ENCODE data around the gene STAC. TPM values are rescaled to one million over a fixed set of nuclear protein-coding genes. Genes with fewer than 3 reads are reported as not detected.

Gene STAC
- total and polyA plus RNA-seq, 10 of the 15 experiments (the other 5 are each of a cell fraction or from before 2014, with no cell fraction given), result 0.07 TPM; not detected in 9

GRCh38 chr3:36546226-36546625, 165.9 kb downstream of the STAC start:
- Histone ChIP-seq H3K4me1 (ENCODE audit: control insufficient read depth, insufficient read depth, low read length) (no peaks in the 10 kb centered on the region), H3K9me3 (replicated peaks; ENCODE audit: control insufficient read depth, insufficient read depth, low read length) (no peaks in the 10 kb centered on the region), H3K9ac (ENCODE audit: control insufficient read depth, insufficient read depth, low read length) (no peak overlapping the region), H3K4me2 (ENCODE audit: control insufficient read depth, insufficient read depth) (no peak overlapping the region), H3K36me3 (ENCODE audit: control insufficient read depth in 2 of 2, insufficient read depth in 2 of 2, low read length in 1 of 2) (no peaks in the 10 kb centered on the region), H3K79me2 (ENCODE audit: control insufficient read depth, insufficient read depth, low read length) (no peaks in the 10 kb centered on the region), H2AFZ (ENCODE audit: control insufficient read depth, low read depth, low read length) (no peak overlapping the region), H3K4me3 (no peak overlapping the region), H3K27ac (ENCODE audit: control insufficient read depth, insufficient read depth) (no peak overlapping the region), H3K27me3 (replicated peaks in 1 of 2; ENCODE audit: control insufficient read depth in 2 of 2, insufficient read depth in 2 of 2, low read length in 1 of 2) (peaks cover 0 to 1% of the 10 kb centered on the region in 2 experiments; a peak in 2 of 4 replicates), H4K20me1 (ENCODE audit: control insufficient read depth, insufficient read depth) (no peaks in the 10 kb centered on the region)
- CTCF ChIA-PET, result no interaction called here
- in situ Hi-C loops (cut with MboI) (no loop called here), intact Hi-C loops (cut with micrococcal nuclease; ENCODE audit: unreplicated experiment) (loop anchor here (10.0 kb wide), 1 partner anchor 159 kb away; no protein-coding TSS in a partner anchor)
- ATAC-seq, result no peak
- no peak for TF ChIP-seq TCF12 (IDR thresholded peaks at IDR 0.05; ENCODE audit: low read depth, low read length)
- no peak for TF ChIP-seq ATF7 (IDR thresholded peaks at IDR 0.05; ENCODE audit: low read depth)
- TF ChIP-seq SREBF2 (IDR thresholded peaks at IDR 0.05; ENCODE audit: low read length), result no peak
- TF ChIP-seq RAD21 (IDR thresholded peaks at IDR 0.05; ENCODE audit: insufficient read depth, low read depth, low read length), result no peak
- no peak for TF ChIP-seq SP1 (IDR thresholded peaks at IDR 0.05; ENCODE audit: low read depth, low read length)
- TF ChIP-seq IKZF2 (IDR thresholded peaks at IDR 0.05), result no peak
- no peak for DNase-seq (ENCODE audit: low read depth, low spot score)
- SMC1A ChIA-PET (ENCODE audit: uncharacterized antibody, unreplicated experiment), result no interaction called here
- BruUV-seq (replicated peaks), result no TSS peak
- POLR2A ChIA-PET, result no interaction called here
- RAD21 ChIA-PET (ENCODE audit: unreplicated experiment), result no interaction called here
- FAIRE-seq, result no peak
- 21% methylated on average over 5 of the region's 5 CpGs for whole genome bisulfite sequencing (ENCODE audit: insufficient coverage, insufficient replicate concordance, low lambda C conversion rate, missing lambda C conversion rate)

DNA sequence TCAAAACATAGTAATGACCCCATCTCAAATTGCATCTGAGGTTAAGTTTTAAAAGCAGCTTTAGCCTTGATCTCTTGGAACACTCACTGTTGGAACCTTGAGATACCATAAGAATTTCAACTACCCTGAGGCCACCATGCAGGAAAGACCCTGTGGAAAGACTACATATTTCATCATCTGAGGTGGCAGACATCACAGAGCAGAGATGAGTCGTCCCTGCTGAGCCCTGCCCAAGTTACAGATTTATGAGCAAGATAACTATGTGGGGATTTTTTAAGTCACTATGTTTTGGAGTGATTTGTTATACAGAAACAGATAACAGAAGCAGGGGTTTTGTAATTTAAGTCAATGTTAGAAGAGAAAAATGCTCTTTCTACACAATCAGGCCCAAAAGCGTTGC, 168.4 kb downstream of the STAC start:
- no peaks in the 10 kb centered on the region for H3K36me3 ChIP-seq (ENCODE audit: control insufficient read depth in 2 of 2, insufficient read depth in 2 of 2, low read length in 1 of 2)
- H3K27me3 ChIP-seq (replicated peaks in 1 of 2; ENCODE audit: control insufficient read depth in 2 of 2, insufficient read depth in 2 of 2, low read length in 1 of 2), result no peaks in the 10 kb centered on the region; a peak in 1 of 4 replicates
- intact Hi-C loops (cut with micrococcal nuclease; ENCODE audit: unreplicated experiment) (loop anchor here (10.0 kb wide), 1 partner anchor 156 kb away; no protein-coding TSS in a partner anchor), in situ Hi-C loops (cut with MboI) (no loop called here)
- H3K4me2 ChIP-seq (ENCODE audit: control insufficient read depth, insufficient read depth), result no peak overlapping the region
- CTCF ChIA-PET, result no interaction called here
- H3K4me1 ChIP-seq (ENCODE audit: control insufficient read depth, insufficient read depth, low read length), result no peaks in the 10 kb centered on the region
- H3K9ac ChIP-seq (ENCODE audit: control insufficient read depth, insufficient read depth, low read length), result no peak overlapping the region
- DNase-seq (ENCODE audit: low read depth, low spot score) (no peak), FAIRE-seq (no peak), ATAC-seq (no peak)
- SMC1A ChIA-PET (ENCODE audit: uncharacterized antibody, unreplicated experiment), result no interaction called here
- no peak for TF ChIP-seq CBX3 (IDR thresholded peaks at IDR 0.05; ENCODE audit: borderline replicate concordance, low read depth)
- TF ChIP-seq ATF7 (IDR thresholded peaks at IDR 0.05; ENCODE audit: low read depth), result no peak
- no peaks in the 10 kb centered on the region for H3K9me3 ChIP-seq (replicated peaks; ENCODE audit: control insufficient read depth, insufficient read depth, low read length)
- H3K79me2 ChIP-seq (ENCODE audit: control insufficient read depth, insufficient read depth, low read length), result no peaks in the 10 kb centered on the region
- POLR2A ChIA-PET, result no interaction called here
- H2AFZ ChIP-seq (ENCODE audit: control insufficient read depth, low read depth, low read length), result no peak overlapping the region
- H3K27ac ChIP-seq (ENCODE audit: control insufficient read depth, insufficient read depth), result no peak overlapping the region
- RAD21 ChIA-PET (ENCODE audit: unreplicated experiment), result no interaction called here
- H4K20me1 ChIP-seq (ENCODE audit: control insufficient read depth, insufficient read depth), result no peaks in the 10 kb centered on the region
- no peak overlapping the region for H3K4me3 ChIP-seq
- no TSS peak for BruUV-seq (replicated peaks)
- WGBS (ENCODE audit: insufficient coverage, insufficient replicate concordance, low lambda C conversion rate, missing lambda C conversion rate), result 0% methylated on average over 2 of the region's 2 CpGs
